ENCODE data around the gene WNT8A.
"Not testable (repeated sequence)": the region's sequence is repeated elsewhere in the genome, so short reads cannot be mapped to it uniquely, and the experiment has no call there.

Gene WNT8A

GRCh38 chr5:138064526-138064925 is 19.3 kb upstream of the WNT8A start (continued):
- TF ChIP-seq, protein P1, sequence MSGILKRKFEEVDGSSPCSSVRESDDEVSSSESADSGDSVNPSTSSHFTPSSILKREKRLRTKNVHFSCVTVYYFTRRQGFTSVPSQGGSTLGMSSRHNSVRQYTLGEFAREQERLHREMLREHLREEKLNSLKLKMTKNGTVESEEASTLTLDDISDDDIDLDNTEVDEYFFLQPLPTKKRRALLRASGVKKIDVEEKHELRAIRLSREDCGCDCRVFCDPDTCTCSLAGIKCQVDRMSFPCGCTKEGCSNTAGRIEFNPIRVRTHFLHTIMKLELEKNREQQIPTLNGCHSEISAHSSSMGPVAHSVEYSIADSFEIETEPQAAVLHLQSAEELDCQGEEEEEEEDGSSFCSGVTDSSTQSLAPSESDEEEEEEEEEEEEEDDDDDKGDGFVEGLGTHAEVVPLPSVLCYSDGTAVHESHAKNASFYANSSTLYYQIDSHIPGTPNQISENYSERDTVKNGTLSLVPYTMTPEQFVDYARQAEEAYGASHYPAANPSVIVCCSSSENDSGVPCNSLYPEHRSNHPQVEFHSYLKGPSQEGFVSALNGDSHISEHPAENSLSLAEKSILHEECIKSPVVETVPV (CRISPR knock-in tag; IDR thresholded peaks at IDR 0.05), result no peak
- TF ChIP-seq ZFP3 (CRISPR knock-in tag; IDR thresholded peaks at IDR 0.05) (no peak), ISL1 (CRISPR knock-in tag; IDR thresholded peaks at IDR 0.05) (no peak), ZNF8 (CRISPR knock-in tag; IDR thresholded peaks at IDR 0.05) (no peak)

DNA sequence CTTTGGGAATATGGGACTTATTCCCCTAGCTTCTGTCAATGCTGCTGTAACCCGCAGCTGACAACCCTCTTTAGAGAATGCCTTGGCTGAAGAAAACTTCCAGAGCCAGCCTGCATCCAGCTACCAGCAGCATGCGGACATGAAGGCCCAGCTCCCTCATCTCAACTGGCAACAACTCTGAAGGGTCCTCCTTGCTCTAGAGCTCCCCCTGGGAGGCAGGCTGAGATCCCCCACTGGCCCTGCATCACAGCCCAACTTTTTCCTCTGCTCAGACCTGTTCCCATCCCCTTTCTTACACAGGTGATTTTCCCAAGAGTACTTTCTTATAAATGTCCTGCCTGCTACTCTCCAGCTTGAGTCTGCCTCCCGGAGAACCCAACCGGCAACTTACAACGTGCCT is 18.7 kb upstream of the WNT8A start:
- TF ChIP-seq ISL1 (CRISPR knock-in tag; IDR thresholded peaks at IDR 0.05), result no peak
- TF ChIP-seq, protein P2, sequence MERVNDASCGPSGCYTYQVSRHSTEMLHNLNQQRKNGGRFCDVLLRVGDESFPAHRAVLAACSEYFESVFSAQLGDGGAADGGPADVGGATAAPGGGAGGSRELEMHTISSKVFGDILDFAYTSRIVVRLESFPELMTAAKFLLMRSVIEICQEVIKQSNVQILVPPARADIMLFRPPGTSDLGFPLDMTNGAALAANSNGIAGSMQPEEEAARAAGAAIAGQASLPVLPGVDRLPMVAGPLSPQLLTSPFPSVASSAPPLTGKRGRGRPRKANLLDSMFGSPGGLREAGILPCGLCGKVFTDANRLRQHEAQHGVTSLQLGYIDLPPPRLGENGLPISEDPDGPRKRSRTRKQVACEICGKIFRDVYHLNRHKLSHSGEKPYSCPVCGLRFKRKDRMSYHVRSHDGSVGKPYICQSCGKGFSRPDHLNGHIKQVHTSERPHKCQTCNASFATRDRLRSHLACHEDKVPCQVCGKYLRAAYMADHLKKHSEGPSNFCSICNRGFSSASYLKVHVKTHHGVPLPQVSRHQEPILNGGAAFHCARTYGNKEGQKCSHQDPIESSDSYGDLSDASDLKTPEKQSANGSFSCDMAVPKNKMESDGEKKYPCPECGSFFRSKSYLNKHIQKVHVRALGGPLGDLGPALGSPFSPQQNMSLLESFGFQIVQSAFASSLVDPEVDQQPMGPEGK (CRISPR knock-in tag; IDR thresholded peaks at IDR 0.05; ENCODE audit: borderline replicate concordance), result no peak
- TF ChIP-seq, protein P3, sequence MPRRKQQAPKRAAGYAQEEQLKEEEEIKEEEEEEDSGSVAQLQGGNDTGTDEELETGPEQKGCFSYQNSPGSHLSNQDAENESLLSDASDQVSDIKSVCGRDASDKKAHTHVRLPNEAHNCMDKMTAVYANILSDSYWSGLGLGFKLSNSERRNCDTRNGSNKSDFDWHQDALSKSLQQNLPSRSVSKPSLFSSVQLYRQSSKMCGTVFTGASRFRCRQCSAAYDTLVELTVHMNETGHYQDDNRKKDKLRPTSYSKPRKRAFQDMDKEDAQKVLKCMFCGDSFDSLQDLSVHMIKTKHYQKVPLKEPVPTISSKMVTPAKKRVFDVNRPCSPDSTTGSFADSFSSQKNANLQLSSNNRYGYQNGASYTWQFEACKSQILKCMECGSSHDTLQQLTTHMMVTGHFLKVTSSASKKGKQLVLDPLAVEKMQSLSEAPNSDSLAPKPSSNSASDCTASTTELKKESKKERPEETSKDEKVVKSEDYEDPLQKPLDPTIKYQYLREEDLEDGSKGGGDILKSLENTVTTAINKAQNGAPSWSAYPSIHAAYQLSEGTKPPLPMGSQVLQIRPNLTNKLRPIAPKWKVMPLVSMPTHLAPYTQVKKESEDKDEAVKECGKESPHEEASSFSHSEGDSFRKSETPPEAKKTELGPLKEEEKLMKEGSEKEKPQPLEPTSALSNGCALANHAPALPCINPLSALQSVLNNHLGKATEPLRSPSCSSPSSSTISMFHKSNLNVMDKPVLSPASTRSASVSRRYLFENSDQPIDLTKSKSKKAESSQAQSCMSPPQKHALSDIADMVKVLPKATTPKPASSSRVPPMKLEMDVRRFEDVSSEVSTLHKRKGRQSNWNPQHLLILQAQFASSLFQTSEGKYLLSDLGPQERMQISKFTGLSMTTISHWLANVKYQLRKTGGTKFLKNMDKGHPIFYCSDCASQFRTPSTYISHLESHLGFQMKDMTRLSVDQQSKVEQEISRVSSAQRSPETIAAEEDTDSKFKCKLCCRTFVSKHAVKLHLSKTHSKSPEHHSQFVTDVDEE (CRISPR knock-in tag; IDR thresholded peaks at IDR 0.05), result no peak
- no peak for TF ChIP-seq RARB (CRISPR knock-in tag; IDR thresholded peaks at IDR 0.05)
- no peak for ATAC-seq

DNA sequence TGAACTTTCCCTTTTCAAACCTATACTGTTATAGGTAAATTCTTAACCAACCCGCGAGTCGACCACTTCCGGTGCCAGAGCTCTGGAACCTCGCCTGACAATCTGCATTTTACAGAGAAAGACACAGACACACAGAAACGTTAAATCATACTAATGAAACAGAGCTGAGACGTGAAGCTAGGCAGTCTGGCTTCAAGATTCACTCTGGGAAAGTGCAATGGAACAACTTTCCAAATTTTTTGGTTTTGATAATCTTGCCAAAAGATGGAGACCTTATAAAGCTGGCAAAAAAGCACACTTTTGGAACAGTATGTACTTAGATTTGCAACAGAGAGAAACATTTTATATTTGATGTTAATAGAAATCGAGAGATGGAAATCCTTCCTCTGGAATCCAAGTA is 15.9 kb upstream of the WNT8A start:
- TF ChIP-seq BACH2 (CRISPR knock-in tag; IDR thresholded peaks at IDR 0.05; ENCODE audit: borderline replicate concordance), result no peak
- no peak for TF ChIP-seq ZNF565 (CRISPR knock-in tag; conservative IDR thresholded peaks at IDR 0.05; ENCODE audit: low read depth)
- TF ChIP-seq ARNTL (CRISPR knock-in tag; IDR thresholded peaks at IDR 0.05; ENCODE audit: borderline replicate concordance, low read depth), result no peak
- TF ChIP-seq CSDC2 (CRISPR knock-in tag; IDR thresholded peaks at IDR 0.05), result no peak
- TF ChIP-seq ZNF8 (CRISPR knock-in tag; IDR thresholded peaks at IDR 0.05), result no peak
- no peak for TF ChIP-seq RARB (CRISPR knock-in tag; IDR thresholded peaks at IDR 0.05)
- no peak for TF ChIP-seq TOX (CRISPR knock-in tag; IDR thresholded peaks at IDR 0.05; ENCODE audit: borderline replicate concordance)
- no peak for TF ChIP-seq OSR1 (CRISPR knock-in tag; IDR thresholded peaks at IDR 0.05)
- TF ChIP-seq ZFP30 (CRISPR knock-in tag; IDR thresholded peaks at IDR 0.05), result no peak
- TF ChIP-seq GLIS3 (CRISPR knock-in tag; IDR thresholded peaks at IDR 0.05), result no peak
- TF ChIP-seq ZFP3 (CRISPR knock-in tag; IDR thresholded peaks at IDR 0.05), result no peak
- no peak for TF ChIP-seq ISL1 (CRISPR knock-in tag; IDR thresholded peaks at IDR 0.05)
- ATAC-seq, result no peak

DNA sequence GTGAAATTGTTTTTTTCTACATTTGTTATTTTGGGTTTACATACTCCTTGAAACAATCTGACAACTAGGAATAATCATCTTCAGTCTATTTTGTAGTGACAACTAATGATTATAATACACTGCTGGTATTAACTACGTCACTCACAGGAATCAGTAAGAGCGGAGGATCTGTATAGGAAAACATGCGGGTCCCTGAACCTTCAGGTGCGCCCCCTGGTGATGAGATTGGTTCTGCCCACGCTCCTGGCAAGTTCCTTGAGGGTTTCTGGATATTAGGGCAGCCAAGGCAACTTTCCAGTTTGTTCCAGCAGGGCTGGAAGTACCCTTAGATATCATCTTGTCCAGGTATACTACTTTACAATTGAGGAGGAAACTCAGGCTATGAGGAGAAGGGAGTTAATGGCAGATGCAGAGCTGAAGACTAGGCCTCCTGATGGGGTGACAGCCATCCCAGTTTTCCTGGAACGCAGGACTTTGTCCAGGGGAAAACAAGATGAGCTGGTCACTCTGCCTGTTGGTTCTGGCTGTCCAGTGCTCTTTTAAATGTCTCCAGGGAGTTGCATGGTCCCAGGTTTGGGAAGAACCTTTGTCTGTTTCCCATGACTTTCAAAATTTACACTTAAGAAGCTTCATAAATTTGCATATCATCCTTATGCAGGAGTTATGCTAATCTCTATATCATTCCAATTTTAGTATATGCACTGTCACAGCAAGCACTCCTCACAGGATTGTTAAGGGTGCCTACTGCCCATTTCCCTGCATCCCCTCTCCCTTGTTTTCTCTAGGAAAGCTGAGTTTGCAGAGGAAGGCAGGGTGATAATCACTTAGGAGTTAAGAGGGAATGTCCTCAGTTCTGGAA is 14.9 kb upstream of the WNT8A start:
- TF ChIP-seq SNAI2 (CRISPR knock-in tag; IDR thresholded peaks at IDR 0.05), result no peak
- no peak for TF ChIP-seq TOX (CRISPR knock-in tag; IDR thresholded peaks at IDR 0.05; ENCODE audit: borderline replicate concordance)
- no peak for TF ChIP-seq CSDC2 (CRISPR knock-in tag; IDR thresholded peaks at IDR 0.05)
- no peak for TF ChIP-seq OSR1 (CRISPR knock-in tag; IDR thresholded peaks at IDR 0.05)
- TF ChIP-seq RARB (CRISPR knock-in tag; IDR thresholded peaks at IDR 0.05), result no peak
- TF ChIP-seq ISL1 (CRISPR knock-in tag; IDR thresholded peaks at IDR 0.05), result no peak
- TF ChIP-seq, protein P2 (CRISPR knock-in tag; IDR thresholded peaks at IDR 0.05; ENCODE audit: borderline replicate concordance), result no peak
- TF ChIP-seq PPARA (CRISPR knock-in tag; IDR thresholded peaks at IDR 0.05; ENCODE audit: borderline replicate concordance), result no peak
- TF ChIP-seq ZFP3 (CRISPR knock-in tag; IDR thresholded peaks at IDR 0.05), result no peak
- TF ChIP-seq TCF4 (CRISPR knock-in tag; IDR thresholded peaks at IDR 0.05; ENCODE audit: borderline replicate concordance), result no peak
- TF ChIP-seq BACH2 (CRISPR knock-in tag; IDR thresholded peaks at IDR 0.05; ENCODE audit: borderline replicate concordance), result no peak
- TF ChIP-seq, protein P4, sequence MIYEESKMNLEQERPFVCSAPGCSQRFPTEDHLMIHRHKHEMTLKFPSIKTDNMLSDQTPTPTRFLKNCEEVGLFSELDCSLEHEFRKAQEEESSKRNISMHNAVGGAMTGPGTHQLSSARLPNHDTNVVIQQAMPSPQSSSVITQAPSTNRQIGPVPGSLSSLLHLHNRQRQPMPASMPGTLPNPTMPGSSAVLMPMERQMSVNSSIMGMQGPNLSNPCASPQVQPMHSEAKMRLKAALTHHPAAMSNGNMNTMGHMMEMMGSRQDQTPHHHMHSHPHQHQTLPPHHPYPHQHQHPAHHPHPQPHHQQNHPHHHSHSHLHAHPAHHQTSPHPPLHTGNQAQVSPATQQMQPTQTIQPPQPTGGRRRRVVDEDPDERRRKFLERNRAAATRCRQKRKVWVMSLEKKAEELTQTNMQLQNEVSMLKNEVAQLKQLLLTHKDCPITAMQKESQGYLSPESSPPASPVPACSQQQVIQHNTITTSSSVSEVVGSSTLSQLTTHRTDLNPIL (CRISPR knock-in tag; IDR thresholded peaks at IDR 0.05; ENCODE audit: low read depth), result no peak
- ATAC-seq, result peak; percentile 99

- ATAC-seq, result not testable (repeated sequence)
Measured at GRCh38 chr5:138070026-138070425, 13.8 kb upstream of the WNT8A start.

All from SK-N-SH treated with all-trans-retinoic acid at 6 μM for 48 hours (cell line).